DMS53 treated with DMSO at 0.1 percent for 48 hours (cell line): ENCODE measurements around the gene ZNF691.
"Not testable (repeated sequence)": the region's sequence is repeated elsewhere in the genome, so short reads cannot be mapped to it uniquely, and the experiment has no call there.

ENCODE experiments used
- DNase-seq: peaks from one replicate; lab custom pipeline; 2025; ENCODE audit not compliant: unreplicated experiment; lab: John Stamatoyannopoulos, UW

The ZNF691 gene

DNA sequence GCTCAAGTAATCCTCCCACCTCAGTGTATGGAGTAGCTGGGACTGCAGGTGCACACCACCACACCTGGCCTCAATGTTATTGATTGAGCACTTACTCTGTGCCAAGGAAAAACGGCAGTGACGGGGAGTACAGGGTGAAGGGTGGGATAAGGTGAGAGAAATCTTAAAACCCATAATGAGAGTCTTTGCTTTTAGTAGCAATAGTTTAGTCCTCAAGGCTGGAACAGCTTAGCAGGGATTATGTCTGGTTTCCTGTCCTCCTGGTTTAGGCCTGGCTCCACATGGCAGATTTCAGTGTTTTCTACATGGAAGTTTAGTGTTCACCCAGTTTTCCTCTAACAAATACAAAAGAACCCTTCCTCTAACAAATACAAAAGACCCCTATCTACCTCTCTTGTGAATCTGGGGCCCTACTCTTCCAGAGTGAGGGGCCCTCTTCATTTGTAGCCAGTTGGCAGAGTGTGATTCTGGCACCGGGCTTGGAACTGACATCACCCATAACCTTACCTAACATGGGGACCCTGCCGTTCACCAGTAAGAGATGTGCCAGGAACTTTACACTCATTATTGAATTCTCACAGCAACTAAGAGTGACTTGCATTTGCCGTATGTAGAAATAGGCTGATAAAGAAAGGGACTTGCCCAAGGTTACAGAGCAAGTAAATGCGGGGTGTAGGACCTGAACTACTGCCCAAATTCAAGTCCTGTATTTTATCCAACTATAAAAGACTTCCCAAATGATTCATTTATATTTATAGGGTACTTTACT is 6.9 kb downstream of the ZNF691 start:
- no peak for DNase-seq

DNA sequence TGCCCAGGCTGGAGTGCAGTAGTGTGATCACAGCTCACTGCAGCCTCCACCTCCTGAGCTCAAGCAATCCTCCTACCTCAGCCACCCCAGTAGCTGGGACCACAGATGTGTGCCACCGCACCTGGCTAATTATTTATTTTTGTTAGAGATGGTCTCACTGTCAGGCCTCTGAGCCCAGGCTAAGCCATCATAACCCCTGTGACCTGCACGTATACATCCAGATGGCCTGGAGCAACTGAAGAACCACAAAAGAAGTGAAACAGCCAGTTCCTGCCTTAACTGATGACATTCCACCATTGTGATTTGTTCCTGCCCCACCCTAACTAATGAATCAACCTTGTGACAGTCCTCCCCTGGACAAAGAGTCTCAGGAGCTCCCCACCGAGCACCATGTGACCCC is 10.1 kb downstream of the ZNF691 start:
- DNase-seq = not testable (repeated sequence)

DNA sequence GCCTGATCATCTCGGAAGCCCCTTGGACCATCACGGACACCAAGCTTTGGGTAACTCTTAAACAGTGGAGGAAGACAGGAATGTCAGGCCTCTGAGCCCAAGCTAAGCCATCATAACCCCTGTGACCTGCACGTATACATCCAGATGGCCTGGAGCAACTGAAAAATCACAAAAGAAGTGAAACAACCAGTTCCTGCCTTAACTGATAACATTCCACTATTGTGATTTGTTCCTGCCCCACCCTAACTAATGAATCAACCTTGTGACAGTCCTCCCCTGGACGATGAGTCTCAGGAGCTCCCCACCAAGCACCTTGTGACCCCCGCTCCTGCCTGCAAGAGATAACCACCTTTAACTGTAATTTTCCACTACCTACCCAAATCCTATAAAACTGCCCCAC is 13.0 kb downstream of the ZNF691 start:
- DNase-seq = not testable (repeated sequence)

DNA sequence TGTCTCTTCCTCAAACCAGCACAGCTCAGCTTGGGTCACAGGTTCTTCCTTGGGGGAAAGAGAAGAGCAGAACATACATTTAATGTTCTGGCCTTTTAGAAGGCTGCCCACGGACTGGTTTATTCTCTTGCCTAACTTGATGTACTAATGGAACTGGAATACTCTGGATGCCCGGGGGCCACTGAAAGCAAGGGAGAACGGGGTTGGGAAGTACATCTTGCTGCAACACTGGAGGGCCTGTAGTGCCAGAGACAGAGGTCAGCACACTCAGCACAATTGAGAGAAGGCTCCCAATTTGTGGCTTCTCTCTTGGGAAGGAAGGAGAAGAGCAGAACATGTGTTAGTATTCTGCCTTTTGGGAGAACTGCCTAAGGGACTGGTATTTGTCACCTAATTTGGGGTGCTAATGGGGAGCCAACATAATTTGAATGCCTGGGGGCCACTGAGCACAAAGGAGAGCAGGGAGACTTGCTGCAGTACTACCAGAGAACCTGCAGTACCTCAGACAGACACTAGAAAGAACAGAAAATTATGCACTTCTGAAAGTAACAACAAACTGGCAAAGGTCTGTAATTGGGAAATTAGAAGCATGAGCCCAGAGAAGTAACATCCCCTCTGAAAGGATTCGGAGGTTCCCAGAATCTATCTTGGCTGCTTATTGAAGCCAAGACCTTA is 14.1 kb downstream of the ZNF691 start:
- no peak for DNase-seq

DNA sequence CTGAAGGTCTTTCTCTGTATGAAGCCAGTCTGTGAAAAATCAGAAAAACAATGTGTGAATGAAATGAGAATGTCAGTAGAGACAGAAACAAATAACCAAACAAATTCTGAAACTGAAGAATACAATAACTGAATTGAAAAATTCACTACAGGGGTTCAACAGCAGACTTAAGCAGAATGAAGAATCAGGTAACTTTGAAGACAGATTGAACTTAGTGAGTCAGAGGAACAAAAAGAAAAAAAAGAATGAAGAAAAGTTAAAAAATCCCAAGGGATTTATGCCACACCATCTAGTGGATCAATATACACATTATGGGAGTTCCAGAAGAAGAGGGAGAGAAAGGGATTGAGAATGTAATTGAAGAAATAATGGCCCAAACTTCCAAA is 14.6 kb downstream of the ZNF691 start:
- no peak for DNase-seq

DNA sequence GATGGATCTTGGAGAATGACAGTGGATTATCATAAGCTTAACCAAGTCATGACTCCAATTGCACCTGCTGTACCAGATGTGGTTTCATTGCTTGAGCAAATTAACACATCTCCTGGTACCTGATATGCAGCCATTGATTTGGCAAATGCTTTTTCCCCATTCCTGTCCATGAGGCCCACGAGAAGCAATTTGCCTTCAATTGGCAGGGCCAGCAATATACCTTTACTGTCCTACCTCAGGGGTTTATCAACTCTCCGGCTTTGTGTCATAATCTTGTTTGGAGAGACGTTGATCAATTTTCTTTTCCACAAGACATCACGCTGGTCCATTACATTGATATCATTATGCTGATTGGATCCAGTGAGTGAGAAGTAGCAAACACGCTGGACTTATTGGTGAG is 20.1 kb downstream of the ZNF691 start:
- no peak for DNase-seq

DNA sequence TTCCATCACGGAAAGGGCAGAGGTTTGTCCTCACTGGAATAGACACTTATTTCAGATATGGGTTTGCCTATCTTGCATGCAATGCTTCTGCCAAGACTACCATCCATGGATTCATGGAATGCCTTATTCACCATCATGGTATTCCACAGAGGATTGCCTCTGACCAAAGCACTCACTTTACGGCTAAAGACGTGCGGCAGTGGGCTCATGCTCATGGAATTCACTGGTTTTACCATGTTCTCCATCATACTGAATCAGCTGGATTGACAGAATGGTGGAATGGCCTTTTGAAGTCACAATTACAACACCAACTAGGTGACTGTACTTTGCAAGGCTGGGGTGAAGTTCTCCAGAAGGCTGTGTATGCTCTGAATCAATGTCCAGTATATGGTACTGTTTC is 22.1 kb downstream of the ZNF691 start:
- not testable (repeated sequence) for DNase-seq

DNA sequence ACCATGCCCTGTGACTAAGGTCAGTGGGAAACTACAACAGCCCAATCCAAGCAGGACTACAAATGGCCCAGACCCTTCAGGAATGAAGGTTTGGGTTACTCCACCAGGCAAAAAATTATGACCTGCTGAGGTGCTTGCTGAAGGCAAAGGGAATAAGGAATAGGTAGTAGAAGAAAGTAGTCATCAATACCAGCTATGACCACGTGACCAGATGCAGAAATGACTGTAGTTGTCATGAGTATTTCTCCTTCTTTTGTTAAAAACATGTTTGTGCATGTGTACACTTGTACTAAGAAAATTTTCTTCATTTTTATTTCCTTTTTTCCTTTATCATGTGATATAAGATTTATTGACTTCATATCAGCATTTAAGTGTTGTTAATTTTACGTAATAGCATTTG is 22.8 kb downstream of the ZNF691 start:
- not testable (repeated sequence) for DNase-seq

DNA sequence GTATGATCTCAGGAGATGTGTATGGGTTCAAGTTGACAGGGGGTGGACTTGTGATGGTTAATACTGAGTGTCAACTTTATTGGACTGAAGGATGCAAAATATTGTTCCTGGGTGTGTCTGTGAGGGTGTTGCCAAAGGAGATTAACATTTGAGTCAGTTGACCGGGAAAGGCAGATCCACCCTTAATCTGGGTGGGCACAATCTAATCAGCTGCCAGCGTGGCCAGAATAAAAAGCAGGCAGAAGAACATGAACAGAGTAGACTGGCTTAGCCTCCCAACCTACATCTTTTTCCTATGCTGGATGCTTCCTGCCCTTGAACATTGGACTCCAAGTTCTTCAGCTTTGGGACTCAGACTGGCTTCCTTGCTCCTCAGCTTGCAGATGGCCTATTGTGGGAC is 23.3 kb downstream of the ZNF691 start:
- DNase-seq = not testable (repeated sequence)

DNA sequence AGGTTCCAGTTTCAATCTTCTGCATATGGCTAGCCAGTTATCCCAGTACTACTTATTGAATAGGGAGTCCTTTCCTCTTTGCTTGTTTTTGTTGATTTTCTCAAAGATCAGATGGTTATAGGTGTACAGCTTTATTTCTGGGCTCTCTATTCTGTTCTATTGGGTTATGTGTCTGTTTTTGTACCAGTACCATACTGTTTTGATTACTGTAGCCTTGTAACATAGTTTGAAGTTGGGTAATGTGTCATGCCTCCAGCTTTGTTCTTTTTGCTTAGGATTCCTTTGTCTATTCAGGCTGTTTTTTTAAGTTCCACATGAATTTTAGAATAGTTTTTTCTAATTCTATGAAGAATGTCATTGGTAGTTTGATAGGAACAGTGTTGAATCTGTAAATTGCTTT is 26.7 kb downstream of the ZNF691 start:
- DNase-seq = not testable (repeated sequence)

DNA sequence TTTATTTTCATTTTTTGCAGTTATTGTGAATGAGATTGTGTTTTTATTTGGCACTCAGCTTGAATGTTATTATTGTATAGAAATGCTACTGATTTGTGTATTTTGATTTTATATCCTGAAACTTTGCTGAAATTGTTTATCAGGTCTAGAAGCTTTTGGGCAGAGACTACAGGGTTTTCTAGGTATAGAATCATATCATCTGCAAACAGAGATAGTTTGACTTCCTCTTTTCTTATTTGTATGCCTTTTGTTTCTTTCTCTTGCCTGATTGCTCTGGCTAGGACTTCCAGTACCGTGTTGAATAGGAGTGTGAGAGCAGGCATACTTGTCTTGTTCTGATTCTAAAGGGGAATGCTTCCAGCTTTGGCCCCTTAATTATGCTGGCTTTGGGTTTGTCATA is 27.3 kb downstream of the ZNF691 start:
- no peak for DNase-seq

DNA sequence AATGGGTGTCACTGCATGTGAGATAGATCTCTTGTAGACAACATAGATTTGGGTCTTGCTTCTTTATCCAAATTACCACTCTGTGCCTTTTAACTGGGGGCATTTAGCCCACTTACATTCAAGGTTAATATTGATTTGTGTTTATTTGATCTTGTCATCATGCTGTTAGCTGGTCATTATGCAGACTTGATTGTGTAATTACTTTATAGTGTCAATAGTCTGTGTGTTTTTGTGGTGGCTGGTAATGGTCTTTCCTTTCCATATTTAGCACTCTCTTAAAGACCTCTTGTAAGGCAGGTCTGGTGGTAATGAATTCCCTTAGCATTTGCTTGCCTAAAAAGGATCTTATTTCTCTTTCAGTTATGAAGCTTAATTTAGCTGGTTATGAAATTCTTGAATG is 29.6 kb downstream of the ZNF691 start:
- DNase-seq = no peak

DNA sequence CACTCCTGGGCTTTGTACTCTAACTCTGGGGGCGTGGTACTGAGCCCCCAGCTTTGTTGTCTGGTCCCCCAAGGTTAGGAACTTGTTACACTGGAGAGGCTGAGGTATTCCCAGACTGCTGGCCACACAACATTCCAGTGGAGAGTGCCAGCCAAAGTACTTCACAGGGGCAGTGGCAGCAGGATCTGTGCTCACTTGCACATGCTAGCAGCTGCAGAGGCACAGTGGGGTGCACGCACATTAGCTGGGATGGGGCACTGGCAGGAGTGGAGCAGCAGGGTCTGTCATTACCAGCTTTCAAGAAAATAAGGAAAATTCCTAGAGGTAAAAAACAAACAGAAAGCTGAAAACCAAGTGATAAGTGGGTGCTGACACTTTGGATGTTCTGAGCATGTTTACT is 31.0 kb downstream of the ZNF691 start:
- DNase-seq = no peak

DNA sequence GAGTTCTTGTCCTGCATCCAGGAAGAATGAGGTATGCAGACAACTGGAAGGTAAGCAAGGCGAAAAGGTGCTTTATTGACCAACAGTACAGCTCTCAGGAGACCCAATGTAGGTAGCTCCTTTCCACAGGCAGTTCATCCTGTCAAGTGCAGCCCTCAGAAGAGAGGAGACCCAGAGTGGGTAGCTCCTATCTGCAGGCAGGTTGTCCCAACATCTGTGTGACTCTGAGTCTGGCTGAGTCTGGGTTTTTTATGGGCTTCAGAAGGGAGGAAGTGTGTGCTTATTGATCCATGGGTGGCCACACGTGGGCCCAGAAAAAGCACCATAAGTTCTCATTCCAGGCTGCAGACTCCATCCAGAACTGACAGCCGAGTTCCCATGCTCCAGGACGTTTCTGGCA is 34.0 kb downstream of the ZNF691 start:
- no peak for DNase-seq

DNA sequence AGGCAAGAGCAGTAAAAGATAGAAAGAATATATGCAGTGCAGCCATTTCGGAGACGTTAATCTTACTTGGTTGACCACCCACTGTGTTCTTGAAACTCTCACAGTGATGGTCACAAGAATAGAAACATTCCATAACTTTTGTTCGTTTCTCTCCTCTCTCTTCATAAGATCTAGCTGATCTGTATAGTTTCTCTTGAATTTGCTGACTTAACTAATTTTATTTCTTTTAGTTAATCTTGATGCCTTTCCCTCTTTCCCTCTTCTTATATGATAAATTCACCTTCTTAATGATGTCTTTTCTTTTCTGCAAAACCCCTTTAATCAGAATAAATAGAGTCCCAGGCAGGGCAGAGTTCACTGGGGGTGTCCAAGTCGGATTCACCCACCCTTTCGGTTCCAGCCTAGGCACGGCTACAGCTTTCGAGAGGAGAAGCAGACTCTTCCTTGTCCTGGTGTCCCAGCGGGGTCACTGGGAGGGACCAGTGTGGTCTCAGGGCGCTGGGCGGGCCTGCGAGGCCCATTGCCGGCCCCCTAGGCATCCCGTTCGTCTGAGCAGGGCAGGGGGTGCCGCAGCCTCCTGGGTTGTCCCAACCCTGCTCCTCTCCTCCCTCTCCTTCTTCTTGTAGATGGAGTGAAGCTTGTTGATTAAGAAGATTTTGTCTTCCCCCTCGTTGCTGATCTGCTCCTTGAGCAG is 39.8 kb downstream of the ZNF691 start:
- DNase-seq = no peak

DNA sequence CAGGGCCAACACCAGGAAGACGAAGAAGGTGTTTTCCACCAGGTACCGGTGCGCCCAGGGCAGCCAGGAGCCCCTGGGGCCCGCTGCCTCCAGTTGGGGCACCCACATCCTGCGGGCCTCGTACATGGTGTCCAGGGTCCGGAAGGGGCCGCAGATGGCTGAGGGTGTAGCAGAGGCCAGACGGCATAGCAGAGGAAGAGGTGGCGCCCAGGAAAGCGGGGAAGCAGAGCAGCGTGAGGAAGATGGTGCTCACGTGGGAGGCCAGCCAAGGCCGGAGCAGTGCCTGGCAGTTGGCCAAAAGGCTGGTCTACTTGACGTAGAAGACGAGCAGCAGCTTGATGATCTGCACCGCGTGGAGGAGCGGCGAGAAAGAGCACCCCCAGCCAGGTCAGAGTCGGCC is 40.4 kb downstream of the ZNF691 start:
- DNase-seq = no peak

DNA sequence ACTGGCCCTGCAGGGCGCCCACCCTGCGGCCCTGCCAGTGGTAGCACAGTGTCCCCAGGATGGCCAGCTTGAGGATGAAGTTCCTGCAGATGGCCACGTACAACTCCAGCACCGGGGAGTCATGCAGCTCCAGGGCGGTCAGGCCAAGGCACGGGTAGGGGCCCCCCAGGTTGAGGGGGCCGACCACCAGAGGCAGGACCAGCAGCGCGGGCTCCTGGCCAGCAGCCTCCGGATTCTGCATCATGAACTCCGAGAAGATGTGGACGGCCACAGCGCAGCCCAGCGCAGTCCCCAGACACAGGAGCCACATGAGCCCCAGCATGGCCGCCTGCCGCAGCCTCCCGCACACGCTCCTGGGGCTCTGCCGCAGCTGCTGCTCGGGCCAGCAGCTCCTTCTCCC is 41.0 kb downstream of the ZNF691 start:
- no peak for DNase-seq

DNA sequence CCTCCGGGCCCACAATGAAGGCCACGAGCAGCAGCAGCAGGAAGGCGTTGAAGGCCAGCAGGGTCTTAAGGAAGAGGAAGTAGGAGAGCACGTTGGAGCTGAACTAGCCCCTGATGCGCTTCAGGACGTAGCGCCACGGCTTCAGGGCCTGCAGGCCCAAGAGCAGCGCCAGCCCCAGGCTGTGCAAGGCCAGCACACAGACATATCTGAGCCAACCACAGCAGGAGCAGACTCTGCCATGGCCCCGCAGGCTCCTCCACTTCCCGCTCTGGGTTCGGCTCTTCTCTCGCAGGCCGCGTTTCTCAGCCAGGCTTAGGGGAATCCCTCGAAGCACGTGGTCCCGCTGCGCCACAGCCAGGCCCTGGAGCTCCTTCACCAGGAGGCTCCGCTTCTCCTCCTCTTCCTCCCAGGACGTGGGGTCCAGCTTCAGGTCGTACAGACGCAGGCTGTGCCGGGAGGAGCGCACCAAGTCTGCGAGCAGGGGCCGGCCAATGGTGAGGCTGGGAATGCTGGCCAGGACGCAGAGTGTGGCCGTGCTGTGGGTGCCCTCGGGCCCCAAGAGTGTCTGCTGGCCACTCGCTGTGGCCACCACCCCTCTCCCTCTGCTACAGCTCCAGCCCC is 41.7 kb downstream of the ZNF691 start:
- DNase-seq = no peak

DNA sequence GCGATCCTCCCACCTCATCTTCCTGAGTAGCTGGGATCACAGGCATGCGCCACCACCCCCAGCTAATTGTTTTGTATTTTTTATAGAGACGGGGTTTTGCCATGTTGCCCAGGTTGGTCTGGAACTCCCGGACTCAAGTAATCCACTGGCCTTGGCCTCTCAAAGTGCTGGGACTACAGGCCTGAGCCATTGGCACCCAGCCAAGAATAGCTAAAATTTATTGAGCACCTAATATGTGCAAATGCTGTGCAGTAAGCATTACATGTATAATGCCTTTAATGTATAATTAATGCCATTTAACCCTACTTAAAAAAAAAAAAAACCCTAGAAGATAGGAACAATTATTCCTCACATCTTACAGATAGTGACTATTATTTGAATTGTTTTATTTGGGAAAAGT is 42.9 kb downstream of the ZNF691 start:
- no peak for DNase-seq

DNA sequence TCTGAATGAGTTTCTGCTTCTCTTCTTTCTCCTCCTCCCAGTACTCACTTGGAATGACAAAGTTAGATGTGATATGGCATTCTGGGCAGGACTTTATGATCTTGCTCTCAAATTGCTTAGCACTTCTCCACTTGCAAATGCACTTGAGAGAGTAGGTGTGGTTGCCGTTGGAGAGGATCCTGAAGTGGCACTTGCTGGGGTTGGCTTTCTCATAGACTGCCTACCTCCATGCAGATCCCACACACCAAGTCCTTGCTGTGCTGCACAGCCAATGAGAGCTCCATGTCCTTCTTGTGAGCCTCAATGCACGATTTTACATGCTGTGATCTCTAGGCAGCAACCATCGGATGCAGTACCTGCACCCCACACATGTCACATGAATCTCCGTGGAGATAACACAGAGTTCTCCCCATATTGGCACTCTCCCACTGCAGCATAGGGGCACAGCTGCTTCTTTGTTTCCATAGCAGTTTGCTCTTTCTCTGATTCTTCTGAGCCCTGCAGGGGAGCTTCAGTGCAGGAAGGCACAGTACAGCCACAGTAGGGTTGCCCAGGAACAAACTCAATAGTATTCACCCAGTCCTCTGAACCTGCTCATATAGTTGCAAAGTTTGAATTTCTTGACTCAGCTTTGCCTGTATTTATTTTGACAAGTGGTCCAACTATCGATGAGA is 45.2 kb downstream of the ZNF691 start:
- no peak for DNase-seq

DNA sequence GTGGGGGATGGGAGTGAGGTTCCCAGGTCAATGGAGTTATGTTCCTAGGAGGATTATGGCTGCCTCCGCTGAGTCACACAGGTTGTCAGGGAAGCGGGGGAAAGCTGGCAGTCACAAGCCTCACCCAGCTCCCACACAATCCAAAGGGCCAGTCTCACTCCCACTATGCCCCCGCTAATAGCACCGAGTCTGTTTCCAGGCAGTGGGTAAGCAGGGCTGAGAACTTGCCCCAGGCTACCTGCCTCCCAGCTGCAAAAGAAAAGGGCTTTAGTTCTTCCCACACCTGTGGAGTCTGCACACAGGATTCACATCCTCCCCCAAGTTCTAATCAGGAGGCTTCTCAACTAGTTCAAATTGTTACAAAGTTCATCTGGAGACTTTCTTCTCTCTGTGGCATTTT is 53.5 kb downstream of the ZNF691 start:
- DNase-seq = not testable (repeated sequence)
